Fibroblast of peridontal ligament (primary cell): ENCODE results near the gene NISCH.

Experiments used
- DNase-seq: peaks from one replicate; pipeline ENCODE4 v3.0.0-alpha.2; 2010; ENCODE audit errors: extremely low read depth

NISCH gene

DNA sequence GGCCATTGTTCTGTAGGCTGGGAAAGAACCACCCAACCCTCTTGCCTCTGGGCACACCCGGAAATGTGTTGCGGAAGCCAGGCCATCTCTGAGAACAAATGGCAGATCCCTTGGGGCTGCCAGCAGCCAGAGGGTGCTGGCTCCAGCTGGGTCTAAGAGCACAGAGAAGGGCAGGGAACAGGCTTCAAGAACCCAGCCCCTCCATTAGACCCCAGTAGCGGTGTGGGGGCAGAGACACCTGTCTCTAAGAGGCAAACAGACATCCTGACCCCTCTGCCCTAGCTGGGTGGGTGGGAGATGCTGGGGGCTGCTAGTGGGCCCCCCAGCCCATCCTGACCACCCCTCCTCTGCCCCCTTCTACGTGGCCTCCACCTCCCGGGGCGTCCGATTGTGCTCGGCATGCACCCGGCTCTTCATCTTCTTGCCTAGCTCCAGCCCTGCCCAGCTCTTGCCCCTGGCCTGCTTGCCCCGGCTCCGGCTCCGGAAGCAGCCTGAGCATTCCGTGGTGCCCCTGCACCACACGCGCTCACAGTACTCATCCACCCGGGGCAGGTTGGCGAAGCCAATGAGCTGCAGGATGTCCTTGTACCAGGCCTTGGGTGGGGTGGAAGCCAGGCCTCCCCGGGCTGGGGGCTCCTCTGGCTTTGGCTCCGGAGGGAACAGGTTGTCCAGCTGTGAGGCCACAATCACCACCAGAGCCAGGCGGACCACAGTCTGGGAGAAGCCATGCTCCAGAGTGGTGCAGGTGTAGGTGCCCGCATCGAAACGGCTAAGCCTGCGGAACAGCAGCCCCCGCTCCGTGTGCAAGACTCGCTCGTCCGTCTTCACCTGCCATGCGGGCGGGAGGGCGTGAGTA, 19.9 kb upstream of the NISCH start:
- no peak for DNase-seq

DNA sequence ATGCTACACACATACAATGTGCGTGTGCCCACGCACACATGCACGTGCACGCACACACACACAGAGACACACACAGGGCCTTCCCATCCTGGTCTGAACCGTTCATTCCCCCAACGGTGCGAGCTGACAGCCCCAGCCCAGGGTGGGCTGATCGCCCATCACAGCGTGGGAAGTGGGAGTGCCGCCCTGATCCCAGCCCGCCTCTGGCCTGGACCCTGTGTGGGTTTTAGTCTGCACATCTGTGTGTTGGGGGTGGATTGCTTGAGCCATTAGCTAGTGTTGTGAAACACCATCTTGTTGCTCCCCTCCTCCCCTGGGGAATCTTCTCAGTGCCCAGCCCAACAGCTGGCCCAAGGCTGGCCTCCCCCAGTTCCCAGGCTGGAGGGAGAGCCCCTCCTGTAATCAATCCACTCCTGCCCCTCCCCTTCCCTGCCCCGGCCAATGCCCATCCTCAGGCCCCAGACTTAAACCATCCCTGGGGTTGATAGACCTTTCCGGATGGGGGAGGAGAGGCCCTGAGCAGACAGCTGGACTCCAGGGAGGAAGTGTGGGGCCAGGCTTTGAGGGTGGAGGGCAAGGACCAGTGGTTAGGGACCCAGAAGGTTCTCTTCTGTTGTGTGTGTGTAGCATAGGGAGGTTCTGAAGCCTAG, 18.8 kb upstream of the NISCH start:
- DNase-seq, result peak; percentile 72

DNA sequence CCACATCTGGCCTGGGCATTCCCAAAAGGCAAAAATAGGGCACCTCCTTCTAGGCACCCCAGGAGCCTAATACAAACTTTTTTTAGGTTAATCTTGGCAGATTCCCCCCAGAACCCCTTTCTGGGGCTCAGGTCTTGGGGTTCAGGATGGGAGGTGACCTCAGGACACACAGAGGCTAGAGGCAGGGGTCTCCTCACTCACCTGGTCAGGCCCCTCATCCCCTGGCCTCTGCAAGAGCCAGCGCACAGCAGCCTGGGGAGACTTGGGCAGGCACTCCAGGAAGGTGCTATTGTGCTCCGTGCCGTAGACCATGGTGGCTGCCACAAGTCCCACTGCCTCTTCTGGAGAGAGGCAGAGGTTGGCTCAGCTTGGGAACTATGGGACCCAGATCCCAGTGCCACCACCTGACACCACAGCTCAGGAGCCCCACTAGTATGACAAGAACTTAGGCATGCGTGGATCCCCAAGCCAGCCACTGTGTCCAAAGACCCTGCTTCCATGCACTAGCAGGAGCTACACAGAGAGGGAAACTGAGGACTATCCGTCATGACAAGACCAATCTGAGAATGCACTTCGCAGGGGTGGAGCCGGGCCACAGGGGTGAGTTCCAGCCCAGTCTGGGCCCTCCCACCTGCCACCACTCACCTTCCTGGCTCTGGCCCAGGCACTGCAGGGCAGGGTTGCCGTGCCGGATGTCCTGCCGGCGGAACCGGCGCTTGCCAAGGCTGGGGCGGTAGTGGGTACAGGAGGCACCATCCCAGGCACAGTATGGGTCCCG, 17.9 kb upstream of the NISCH start:
- DNase-seq, result no peak

- no peak for DNase-seq
Measured at GRCh38 chr3:52438104-52438376, 17.4 kb upstream of the NISCH start.

DNA sequence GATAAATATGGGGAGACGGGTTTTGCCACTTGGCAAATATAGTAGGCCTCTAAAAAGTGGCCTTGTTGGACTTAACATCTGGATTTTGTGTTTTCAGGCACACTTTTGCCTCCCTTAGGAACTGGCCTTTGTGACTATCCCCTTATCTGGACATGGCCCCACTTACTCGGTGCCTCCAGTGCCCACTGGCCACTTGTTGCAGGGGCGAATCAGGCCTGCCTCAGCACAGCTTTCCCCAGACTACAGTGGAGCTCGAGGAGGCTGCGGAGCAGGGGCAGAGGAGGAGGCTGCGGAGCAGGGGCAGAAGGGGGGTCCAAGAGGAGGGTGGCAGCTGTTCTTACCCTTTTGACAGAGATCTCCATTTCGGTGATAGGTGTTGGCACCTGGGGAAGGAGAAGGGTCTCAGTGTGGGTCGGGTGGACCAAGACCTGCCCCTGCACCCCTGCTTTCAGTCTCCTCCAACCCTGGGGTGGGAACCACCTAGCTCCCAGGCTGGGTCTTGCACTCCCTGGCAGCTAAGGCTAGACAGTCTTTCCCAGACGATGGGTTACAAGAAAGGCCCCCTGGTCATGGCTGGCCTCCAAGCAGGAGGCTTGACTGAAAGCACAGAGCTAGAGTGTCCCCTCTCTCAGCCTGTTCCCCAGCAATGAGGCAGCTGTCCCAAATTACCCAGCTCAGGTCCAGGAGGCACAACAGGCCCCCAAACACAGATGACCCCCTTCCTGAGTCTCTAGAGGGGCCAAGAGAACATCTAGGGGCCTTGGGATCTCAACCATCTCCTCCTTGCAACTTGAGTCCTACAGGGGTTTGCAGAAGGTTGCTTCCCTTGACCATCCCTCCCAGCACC, 16.6 kb upstream of the NISCH start:
- DNase-seq, result no peak

- DNase-seq, result no peak
Measured at GRCh38 chr3:52439426-52440248, 15.8 kb upstream of the NISCH start.

- no peak for DNase-seq
Measured at GRCh38 chr3:52440249-52440551, 15.2 kb upstream of the NISCH start.

- no peak for DNase-seq
Measured at GRCh38 chr3:52440671-52441070, 14.7 kb upstream of the NISCH start.

DNA sequence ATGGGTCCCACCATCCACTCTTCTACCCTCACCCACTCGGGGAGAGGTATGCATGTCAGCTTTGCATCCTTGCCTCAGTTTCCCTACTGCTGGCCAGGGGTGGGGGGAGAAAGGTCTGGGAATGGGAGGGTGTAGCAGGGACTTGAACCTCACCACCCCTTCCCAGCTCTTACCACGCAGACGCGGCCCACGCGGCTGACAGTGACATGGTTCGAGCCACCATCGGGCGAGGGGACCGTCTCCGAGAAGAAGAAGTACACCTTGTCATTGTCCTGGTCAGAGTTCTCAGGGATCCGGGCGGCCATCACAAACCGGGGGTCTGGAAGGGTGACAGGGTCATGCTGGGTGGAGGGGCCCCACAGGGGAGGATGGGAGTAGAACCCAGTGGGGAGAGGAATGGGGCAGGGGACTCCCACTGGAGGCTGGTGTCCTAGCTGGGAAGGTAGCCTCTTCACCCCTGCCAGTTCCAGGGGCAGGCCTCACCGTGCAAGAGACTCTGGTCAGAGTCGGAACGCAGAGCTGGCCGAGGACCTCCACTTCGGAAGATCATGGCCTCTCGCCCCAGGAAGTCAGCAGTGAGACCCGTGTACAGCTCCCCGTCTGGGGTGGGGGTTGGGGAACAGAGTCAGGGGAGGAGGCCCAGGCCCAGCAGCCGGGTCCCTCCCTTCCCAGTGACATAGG, 14.2 kb upstream of the NISCH start:
- no peak for DNase-seq

DNA sequence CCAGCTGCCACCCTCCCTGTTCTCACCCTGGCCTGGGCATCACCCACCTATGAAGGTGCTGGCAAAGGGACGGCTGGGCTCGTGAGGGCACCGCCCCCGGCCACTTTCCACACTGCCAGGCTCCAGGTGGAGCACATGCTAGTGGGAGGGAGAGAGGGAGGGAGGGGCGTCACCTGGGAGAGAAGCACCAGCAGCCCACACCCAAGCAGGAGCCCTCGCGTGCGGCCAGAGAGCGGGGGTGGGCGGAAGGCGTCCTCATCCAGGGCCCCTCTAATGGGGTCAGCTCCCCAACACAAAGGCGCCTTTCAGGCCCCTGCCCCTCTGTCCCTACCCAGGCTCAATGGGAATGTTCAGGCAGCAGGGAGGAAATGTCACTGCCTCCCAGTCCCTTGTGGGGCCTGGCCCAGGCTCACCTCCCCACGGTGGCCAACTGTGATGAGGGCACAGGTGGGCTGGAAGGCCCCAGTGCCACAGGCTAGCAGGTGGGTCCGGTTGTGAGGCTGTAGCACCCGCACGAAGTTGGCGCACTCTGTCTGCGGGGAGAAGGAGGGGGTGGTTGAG, 13.6 kb upstream of the NISCH start:
- DNase-seq, result no peak

- no peak for DNase-seq
Measured at GRCh38 chr3:52442409-52443267, 12.8 kb upstream of the NISCH start.

DNA sequence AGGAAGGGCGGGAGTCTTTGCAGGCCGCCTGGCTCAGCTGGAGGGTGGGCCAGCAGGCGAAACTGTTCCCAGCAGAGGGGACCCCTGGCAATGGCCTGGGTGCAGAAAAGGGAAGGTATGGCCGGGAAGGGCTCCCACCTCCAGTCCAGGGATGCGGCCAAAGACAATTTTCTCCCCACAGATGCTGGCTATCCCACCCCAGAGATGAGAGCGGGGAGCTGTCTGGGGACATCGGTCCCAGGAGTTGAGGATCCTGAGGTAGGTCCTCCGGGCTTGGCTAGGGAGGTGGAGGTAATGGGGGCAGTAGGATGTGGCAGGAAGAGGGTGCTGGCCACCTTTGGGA, 12.2 kb upstream of the NISCH start:
- no peak for DNase-seq

GRCh38 chr3:52443791-52444687, 11.4 kb upstream of the NISCH start:
- no peak for DNase-seq

GRCh38 chr3:52444860-52445793, 10.3 kb upstream of the NISCH start, which contains the start of gene SEMA3G:
SEMA3G (minus strand) TSS chr3:52445103; CDS start chr3:52445027, 76 bp downstream.
- DNase-seq, result peak; percentile 27

GRCh38 chr3:52446042-52446441, 9.4 kb upstream of the NISCH start:
- no peak for DNase-seq

DNA sequence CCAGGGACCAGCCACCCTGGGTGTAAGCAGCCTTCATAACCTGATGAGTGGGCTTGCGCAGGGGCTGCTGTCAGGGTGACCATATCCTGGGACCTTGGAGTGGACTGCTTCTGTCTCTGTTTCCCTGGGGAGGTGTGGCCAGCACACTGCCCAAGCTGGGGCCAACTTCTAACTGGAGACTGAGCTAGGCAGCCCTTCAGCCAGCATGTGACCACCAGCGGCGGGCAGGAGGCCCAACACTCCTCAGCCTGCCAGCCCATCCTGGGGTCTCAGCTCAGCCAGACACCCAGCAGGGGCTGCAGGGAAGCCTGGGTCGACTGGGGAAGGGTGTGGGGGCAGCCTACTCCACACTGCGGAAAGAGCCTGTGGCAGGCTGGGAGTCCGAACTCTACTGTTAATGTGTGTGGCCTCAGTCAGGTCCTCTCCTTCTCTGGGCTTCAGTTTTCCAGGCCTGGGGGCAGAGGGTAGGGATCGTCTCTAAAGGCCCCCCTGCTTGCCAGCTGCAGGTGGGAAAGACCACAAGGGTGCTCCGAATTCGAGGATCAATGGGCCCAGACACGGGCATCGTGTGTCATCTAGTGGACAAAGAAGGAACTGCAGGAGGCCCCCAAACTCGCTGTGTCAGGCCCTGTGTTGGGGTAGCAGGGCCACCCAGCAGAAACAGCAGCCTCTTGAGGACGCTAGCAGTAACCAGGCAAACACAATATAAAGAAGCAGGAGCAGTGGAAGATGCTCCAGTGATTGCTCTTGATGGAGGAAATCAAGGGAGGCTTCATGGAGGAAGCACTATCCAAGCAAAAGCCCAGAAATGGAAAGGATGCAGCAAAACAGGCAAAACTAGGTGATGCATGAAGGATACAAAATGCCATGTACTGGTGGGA, 8.5 kb upstream of the NISCH start:
- DNase-seq, result peak; percentile 53
